GM23338 (cell line): Measurements from ENCODE around the gene KIF25. TPM values are rescaled to one million over a fixed set of nuclear protein-coding genes. Genes with fewer than 3 reads are reported as not detected.
A peak's percentile ranks its signal among the peaks of the same experiment; 100 is the strongest.

Experiments
- ATAC-seq: fragments of 200-7000 bp; cut with Tn5 transposase; 3 replicates; pipeline ENCODE4 v1.9.1; 2020
- DNase-seq: peaks from one replicate; pipeline ENCODE4 v3.0.0-alpha.2; 2015; ENCODE audit warnings: low spot score
- H2AFZ ChIP-seq: fragments of 200-600 bp; sonication (generic); 2 replicates; pipeline ENCODE4 v1.8.0; 2016; ENCODE audit warnings: antibody characterized with exemption, mild to moderate bottlenecking, moderate library complexity
- H3F3A ChIP-seq: fragments of 200-600 bp; sonication (generic); replicated peaks from 2 replicates; pipeline ENCODE4 v1.8.0; 2017; ENCODE audit warnings: antibody characterized with exemption, mixed run types, low read depth
- H3K27ac ChIP-seq: fragments of 200-600 bp; sonication (generic); 2 replicates; pipeline ENCODE4 v1.6.1; 2016; ENCODE audit warnings: low read depth
- H3K27me3 ChIP-seq: fragments of 200-600 bp; sonication (generic); 2 replicates; pipeline ENCODE4 v1.8.0; 2016; ENCODE audit warnings: mild to moderate bottlenecking, mixed run types, moderate library complexity; ENCODE audit not compliant: insufficient read depth
- H3K36me3 ChIP-seq: fragments of 200-600 bp; sonication (generic); 2 replicates; pipeline ENCODE4 v1.8.0; 2016; ENCODE audit warnings: mild to moderate bottlenecking; ENCODE audit not compliant: insufficient read depth
- H3K4me1 ChIP-seq: fragments of 200-600 bp; sonication (generic); 2 replicates; pipeline ENCODE4 v1.8.0; 2016; ENCODE audit warnings: mild to moderate bottlenecking, moderate library complexity; ENCODE audit not compliant: insufficient read depth
- H3K4me2 ChIP-seq: fragments of 200-600 bp; sonication (generic); 2 replicates; pipeline ENCODE4 v1.7.1; 2017; ENCODE audit warnings: mixed run types
- H3K4me3 ChIP-seq: fragments of 200-600 bp; sonication (generic); 2 replicates; pipeline ENCODE4 v1.6.1; 2016; ENCODE audit warnings: mixed run types
- H3K79me2 ChIP-seq: fragments of 200-600 bp; sonication (generic); replicated peaks from 2 replicates; pipeline ENCODE4 v1.8.0; 2017; ENCODE audit warnings: mild to moderate bottlenecking; ENCODE audit not compliant: insufficient read depth
- H3K9me2 ChIP-seq: fragments of 200-600 bp; sonication (generic); 2 replicates; pipeline ENCODE4 v1.8.0; 2017; ENCODE audit not compliant: insufficient read depth
- H4K20me1 ChIP-seq: fragments of 200-600 bp; sonication (generic); replicated peaks from 2 replicates; pipeline ENCODE4 v1.8.0; 2017; ENCODE audit warnings: mild to moderate bottlenecking; ENCODE audit not compliant: insufficient read depth
- H3K27ac Mint-ChIP-seq: 2 replicates; pipeline ENCODE4 v1.8.0; 2020; ENCODE audit warnings: inconsistent platforms, mild to moderate bottlenecking, moderate library complexity, mixed read lengths
- H3K27me3 Mint-ChIP-seq: 3 replicates; pipeline ENCODE4 v1.8.0; 2022; ENCODE audit warnings: low read depth, mild to moderate bottlenecking, moderate library complexity, mixed read lengths, inconsistent platforms; ENCODE audit not compliant: insufficient read depth, poor library complexity
- H3K36me3 Mint-ChIP-seq: 3 replicates; pipeline ENCODE4 v1.8.0; 2021; ENCODE audit warnings: low read depth, mild to moderate bottlenecking, inconsistent platforms, moderate library complexity, mixed read lengths
- H3K4me1 Mint-ChIP-seq: 3 replicates; pipeline ENCODE4 v1.8.0; 2020; ENCODE audit warnings: mild to moderate bottlenecking, inconsistent platforms, mixed read lengths
- H3K4me3 Mint-ChIP-seq: 3 replicates; pipeline ENCODE4 v1.8.0; 2021; ENCODE audit warnings: moderate library complexity, mild to moderate bottlenecking, inconsistent platforms, mixed read lengths
- H3K9me3 Mint-ChIP-seq: 3 replicates; pipeline ENCODE4 v1.8.0; 2020; ENCODE audit warnings: moderate library complexity, mild to moderate bottlenecking, inconsistent platforms, mixed read lengths
- EZH2 ChIP-seq: fragments of 200-600 bp; sonication (generic); IDR thresholded peaks from one replicate; pipeline ENCODE4 v1.8.0; 2017; ENCODE audit warnings: antibody characterized with exemption, mild to moderate bottlenecking, low read depth; ENCODE audit not compliant: unreplicated experiment
- JUNB ChIP-seq: IDR thresholded peaks from one replicate; pipeline ENCODE4 v1.6.1; 2016; ENCODE audit warnings: antibody characterized with exemption; ENCODE audit not compliant: unreplicated experiment
- NANOG ChIP-seq: IDR thresholded peaks from 2 replicates; pipeline ENCODE4 v1.6.1; 2016; ENCODE audit warnings: antibody characterized with exemption, borderline replicate concordance
- ZNF114 ChIP-seq: fragments of 250-450 bp; sonication (Bioruptor Pico); IDR thresholded peaks from 2 replicates; pipeline ENCODE4 v1.5.0; 2020; ENCODE audit warnings: mild to moderate bottlenecking, moderate library complexity
- polyA plus RNA-seq: library from polyadenylated mRNA; unstranded; fragments of >200 nt; fragmentation: Nextera tagmentation; extraction: Ambion mirVana; gene quantifications from 2 replicates; pipeline ENCODE4 v1.2.1, GENCODE V29; 2016
- total RNA-seq: library from RNA; depleted of rRNA; stranded (reverse); fragments of >200 nt; shearing (Covaris generic); gene quantifications from 2 replicates; pipeline ENCODE4 v1.2.3, GENCODE V29; 2014
- TF ChIP-seq, protein P1 (sequence below): fragments of 250-450 bp; sonication (Bioruptor Pico); IDR thresholded peaks from 2 replicates; pipeline ENCODE4 v1.5.0; 2020; ENCODE audit warnings: mild to moderate bottlenecking, moderate library complexity
- TF ChIP-seq, protein P2 (sequence below): IDR thresholded peaks from 2 replicates; pipeline ENCODE4 v1.6.1; 2016; ENCODE audit warnings: antibody characterized with exemption
- TF ChIP-seq, protein P3 (sequence below): IDR thresholded peaks from one replicate; pipeline ENCODE4 v1.6.1; 2018; ENCODE audit warnings: antibody characterized with exemption; ENCODE audit not compliant: unreplicated experiment
- TF ChIP-seq, protein P4 (sequence below), 2 experiments: fragments of 200-600 bp in 1 of 2; sonication (generic) in 1 of 2; conservative IDR thresholded peaks; 2 replicates each; pipeline versions ENCODE4 v1.5.1 to v1.6.1; 2016 to 2017; ENCODE audit warnings: antibody characterized with exemption in 2 of 2, low read depth in 2 of 2, mild to moderate bottlenecking in 2 of 2, moderate library complexity in 1 of 2

The KIF25 gene
- total and polyA plus RNA-seq, 2 experiments from 2014 or later = 0.69 to 0.76 TPM

DNA sequence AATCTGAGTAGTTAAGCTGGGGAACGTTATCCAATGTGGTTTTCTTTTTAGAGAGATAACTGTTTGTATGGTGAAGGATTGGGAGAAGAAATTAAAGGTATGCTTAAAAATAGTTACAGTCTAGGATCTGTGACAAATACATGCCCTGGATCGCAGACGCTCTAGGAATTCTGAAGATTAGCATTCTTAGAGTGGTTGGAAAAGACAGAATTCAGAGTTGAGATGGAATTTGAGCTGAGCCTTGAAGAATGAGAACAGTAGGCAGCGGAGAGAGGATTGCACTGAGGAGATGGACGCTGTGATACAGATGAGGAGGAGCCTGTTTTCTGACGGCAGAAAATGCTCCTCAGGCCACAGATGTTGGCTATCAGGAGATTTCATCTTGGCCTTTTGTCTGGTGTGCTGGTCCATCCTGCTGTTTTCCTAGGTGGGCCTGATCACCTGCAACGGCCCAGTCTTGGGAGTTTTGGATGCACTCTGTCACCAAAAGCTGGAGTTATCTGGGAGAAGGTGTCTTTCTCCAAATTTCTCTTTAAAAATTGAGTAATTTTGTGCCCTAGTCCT is 48.3 kb upstream of the KIF25 start (continued):
- TF ChIP-seq, protein P1, sequence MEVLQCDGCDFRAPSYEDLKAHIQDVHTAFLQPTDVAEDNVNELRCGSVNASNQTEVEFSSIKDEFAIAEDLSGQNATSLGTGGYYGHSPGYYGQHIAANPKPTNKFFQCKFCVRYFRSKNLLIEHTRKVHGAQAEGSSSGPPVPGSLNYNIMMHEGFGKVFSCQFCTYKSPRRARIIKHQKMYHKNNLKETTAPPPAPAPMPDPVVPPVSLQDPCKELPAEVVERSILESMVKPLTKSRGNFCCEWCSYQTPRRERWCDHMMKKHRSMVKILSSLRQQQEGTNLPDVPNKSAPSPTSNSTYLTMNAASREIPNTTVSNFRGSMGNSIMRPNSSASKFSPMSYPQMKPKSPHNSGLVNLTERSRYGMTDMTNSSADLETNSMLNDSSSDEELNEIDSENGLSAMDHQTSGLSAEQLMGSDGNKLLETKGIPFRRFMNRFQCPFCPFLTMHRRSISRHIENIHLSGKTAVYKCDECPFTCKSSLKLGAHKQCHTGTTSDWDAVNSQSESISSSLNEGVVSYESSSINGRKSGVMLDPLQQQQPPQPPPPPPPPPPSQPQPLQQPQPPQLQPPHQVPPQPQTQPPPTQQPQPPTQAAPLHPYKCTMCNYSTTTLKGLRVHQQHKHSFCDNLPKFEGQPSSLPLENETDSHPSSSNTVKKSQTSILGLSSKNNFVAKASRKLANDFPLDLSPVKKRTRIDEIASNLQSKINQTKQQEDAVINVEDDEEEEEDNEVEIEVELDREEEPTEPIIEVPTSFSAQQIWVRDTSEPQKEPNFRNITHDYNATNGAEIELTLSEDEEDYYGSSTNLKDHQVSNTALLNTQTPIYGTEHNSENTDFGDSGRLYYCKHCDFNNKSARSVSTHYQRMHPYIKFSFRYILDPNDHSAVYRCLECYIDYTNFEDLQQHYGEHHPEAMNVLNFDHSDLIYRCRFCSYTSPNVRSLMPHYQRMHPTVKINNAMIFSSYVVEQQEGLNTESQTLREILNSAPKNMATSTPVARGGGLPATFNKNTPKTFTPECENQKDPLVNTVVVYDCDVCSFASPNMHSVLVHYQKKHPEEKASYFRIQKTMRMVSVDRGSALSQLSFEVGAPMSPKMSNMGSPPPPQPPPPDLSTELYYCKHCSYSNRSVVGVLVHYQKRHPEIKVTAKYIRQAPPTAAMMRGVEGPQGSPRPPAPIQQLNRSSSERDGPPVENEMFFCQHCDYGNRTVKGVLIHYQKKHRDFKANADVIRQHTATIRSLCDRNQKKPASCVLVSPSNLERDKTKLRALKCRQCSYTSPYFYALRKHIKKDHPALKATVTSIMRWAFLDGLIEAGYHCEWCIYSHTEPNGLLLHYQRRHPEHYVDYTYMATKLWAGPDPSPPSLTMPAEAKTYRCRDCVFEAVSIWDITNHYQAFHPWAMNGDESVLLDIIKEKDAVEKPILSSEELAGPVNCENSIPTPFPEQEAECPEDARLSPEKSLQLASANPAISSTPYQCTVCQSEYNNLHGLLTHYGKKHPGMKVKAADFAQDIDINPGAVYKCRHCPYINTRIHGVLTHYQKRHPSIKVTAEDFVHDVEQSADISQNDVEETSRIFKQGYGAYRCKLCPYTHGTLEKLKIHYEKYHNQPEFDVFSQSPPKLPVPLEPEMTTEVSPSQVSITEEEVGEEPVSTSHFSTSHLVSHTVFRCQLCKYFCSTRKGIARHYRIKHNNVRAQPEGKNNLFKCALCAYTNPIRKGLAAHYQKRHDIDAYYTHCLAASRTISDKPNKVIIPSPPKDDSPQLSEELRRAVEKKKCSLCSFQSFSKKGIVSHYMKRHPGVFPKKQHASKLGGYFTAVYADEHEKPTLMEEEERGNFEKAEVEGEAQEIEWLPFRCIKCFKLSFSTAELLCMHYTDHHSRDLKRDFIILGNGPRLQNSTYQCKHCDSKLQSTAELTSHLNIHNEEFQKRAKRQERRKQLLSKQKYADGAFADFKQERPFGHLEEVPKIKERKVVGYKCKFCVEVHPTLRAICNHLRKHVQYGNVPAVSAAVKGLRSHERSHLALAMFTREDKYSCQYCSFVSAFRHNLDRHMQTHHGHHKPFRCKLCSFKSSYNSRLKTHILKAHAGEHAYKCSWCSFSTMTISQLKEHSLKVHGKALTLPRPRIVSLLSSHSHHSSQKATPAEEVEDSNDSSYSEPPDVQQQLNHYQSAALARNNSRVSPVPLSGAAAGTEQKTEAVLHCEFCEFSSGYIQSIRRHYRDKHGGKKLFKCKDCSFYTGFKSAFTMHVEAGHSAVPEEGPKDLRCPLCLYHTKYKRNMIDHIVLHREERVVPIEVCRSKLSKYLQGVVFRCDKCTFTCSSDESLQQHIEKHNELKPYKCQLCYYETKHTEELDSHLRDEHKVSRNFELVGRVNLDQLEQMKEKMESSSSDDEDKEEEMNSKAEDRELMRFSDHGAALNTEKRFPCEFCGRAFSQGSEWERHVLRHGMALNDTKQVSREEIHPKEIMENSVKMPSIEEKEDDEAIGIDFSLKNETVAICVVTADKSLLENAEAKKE (CRISPR knock-in tag) = no peak
- no peak for TF ChIP-seq JUNB

DNA sequence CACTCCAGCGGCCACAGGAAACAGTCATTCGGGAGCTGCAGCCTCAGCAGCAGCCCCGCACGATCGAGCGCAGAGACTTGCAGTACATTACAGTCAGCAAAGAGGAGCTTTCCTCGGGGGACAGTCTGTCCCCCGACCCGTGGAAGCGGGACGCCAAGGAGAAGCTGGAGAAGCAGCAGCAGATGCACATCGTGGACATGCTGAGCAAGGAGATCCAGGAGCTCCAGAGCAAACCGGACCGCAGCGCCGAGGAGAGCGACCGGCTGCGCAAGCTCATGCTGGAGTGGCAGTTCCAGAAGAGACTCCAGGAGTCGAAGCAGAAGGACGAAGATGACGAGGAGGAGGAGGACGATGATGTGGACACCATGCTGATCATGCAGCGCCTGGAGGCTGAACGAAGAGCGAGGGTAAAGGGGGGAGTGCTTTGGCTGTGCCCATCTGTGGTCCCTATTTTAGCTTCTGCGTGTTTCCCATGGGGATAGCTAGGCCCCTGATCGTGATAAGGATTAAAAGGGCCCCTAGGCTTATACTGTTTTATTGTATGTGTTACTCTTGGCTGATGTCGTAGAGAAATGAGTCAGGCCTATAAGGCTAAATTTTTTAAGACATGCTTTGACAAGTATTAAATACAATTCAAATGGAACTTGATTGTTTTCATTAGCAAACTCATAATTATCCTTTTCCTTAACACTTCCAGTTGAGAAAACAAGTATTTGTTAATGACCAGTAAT is 45.5 kb upstream of the KIF25 start:
- H3K4me3 ChIP-seq = no peak overlapping the region
- Mint-ChIP-seq H3K4me1 (no peaks in the 10 kb centered on the region), H3K36me3 (peaks cover 57% of the 10 kb centered on the region), H3K27me3 (peaks cover 4% of the 10 kb centered on the region), H3K27ac (0 out of 2 replicates have a peak overlapping the region, but pooled peaks have one; percentile 36), H3K4me3 (no peak overlapping the region), H3K9me3 (no peaks in the 10 kb centered on the region; the same call in 2 of the 3 replicates)
- H2AFZ ChIP-seq = no peak overlapping the region
- ATAC-seq (no peak), DNase-seq (no peak)
- H3K4me2 ChIP-seq = no peak overlapping the region
- H3K27me3 ChIP-seq = no peaks in the 10 kb centered on the region
- no peaks in the 10 kb centered on the region for H3K9me2 ChIP-seq
- peaks cover 46% of the 10 kb centered on the region for H3K36me3 ChIP-seq
- H3K79me2 ChIP-seq = peaks cover 9% of the 10 kb centered on the region
- H3K4me1 ChIP-seq = no peaks in the 10 kb centered on the region
- no peaks in the 10 kb centered on the region for H3F3A ChIP-seq
- peaks cover 6% of the 10 kb centered on the region; the same call in 1 of the 2 replicates for H4K20me1 ChIP-seq
- H3K27ac ChIP-seq = no peak overlapping the region
- TF ChIP-seq ZNF114 (CRISPR knock-in tag) (no peak), NANOG (no peak), EZH2 (no peak)
- TF ChIP-seq, protein P2, sequence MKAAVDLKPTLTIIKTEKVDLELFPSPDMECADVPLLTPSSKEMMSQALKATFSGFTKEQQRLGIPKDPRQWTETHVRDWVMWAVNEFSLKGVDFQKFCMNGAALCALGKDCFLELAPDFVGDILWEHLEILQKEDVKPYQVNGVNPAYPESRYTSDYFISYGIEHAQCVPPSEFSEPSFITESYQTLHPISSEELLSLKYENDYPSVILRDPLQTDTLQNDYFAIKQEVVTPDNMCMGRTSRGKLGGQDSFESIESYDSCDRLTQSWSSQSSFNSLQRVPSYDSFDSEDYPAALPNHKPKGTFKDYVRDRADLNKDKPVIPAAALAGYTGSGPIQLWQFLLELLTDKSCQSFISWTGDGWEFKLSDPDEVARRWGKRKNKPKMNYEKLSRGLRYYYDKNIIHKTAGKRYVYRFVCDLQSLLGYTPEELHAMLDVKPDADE = no peak
- TF ChIP-seq, protein P3, sequence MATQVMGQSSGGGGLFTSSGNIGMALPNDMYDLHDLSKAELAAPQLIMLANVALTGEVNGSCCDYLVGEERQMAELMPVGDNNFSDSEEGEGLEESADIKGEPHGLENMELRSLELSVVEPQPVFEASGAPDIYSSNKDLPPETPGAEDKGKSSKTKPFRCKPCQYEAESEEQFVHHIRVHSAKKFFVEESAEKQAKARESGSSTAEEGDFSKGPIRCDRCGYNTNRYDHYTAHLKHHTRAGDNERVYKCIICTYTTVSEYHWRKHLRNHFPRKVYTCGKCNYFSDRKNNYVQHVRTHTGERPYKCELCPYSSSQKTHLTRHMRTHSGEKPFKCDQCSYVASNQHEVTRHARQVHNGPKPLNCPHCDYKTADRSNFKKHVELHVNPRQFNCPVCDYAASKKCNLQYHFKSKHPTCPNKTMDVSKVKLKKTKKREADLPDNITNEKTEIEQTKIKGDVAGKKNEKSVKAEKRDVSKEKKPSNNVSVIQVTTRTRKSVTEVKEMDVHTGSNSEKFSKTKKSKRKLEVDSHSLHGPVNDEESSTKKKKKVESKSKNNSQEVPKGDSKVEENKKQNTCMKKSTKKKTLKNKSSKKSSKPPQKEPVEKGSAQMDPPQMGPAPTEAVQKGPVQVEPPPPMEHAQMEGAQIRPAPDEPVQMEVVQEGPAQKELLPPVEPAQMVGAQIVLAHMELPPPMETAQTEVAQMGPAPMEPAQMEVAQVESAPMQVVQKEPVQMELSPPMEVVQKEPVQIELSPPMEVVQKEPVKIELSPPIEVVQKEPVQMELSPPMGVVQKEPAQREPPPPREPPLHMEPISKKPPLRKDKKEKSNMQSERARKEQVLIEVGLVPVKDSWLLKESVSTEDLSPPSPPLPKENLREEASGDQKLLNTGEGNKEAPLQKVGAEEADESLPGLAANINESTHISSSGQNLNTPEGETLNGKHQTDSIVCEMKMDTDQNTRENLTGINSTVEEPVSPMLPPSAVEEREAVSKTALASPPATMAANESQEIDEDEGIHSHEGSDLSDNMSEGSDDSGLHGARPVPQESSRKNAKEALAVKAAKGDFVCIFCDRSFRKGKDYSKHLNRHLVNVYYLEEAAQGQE = no peak
- TF ChIP-seq, protein P4, sequence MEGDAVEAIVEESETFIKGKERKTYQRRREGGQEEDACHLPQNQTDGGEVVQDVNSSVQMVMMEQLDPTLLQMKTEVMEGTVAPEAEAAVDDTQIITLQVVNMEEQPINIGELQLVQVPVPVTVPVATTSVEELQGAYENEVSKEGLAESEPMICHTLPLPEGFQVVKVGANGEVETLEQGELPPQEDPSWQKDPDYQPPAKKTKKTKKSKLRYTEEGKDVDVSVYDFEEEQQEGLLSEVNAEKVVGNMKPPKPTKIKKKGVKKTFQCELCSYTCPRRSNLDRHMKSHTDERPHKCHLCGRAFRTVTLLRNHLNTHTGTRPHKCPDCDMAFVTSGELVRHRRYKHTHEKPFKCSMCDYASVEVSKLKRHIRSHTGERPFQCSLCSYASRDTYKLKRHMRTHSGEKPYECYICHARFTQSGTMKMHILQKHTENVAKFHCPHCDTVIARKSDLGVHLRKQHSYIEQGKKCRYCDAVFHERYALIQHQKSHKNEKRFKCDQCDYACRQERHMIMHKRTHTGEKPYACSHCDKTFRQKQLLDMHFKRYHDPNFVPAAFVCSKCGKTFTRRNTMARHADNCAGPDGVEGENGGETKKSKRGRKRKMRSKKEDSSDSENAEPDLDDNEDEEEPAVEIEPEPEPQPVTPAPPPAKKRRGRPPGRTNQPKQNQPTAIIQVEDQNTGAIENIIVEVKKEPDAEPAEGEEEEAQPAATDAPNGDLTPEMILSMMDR (conservative IDR thresholded peaks at IDR 0.05; ENCODE audit: low read depth in 2 of 2) = no peak
